Measurements from ENCODE around the gene ABHD14A.

- no peak for TF ChIP-seq CTCF (IDR thresholded peaks at IDR 0.05; ENCODE audit: insufficient read depth, low read length)
- no peak for TF ChIP-seq POLR2AphosphoS5 (IDR thresholded peaks at IDR 0.05; ENCODE audit: low read depth)
- no peak for TF ChIP-seq GABPA (IDR thresholded peaks at IDR 0.05; ENCODE audit: low read depth)
Measured at GRCh38 chr3:51955175-51955892, 19.5 kb upstream of the ABHD14A start, which contains the start of gene GPR62.

Data from HL-60 (cell line).